Liver (tissue), 9 donors: ENCODE data around the gene MAP3K19. TPM values are rescaled to one million over a fixed set of nuclear protein-coding genes. Genes with fewer than 3 reads are reported as not detected.

Experiments
- DNase-seq: peaks from one replicate; pipeline ENCODE4 v3.0.0-alpha.2; 2017; ENCODE audit warnings: low spot score
- H3K27ac ChIP-seq, 2 donors: one replicate each; pipeline ENCODE4 v1.7.0; 2013; ENCODE audit warnings: inconsistent platforms in 2 of 2, low read length in 2 of 2, control low read depth in 1 of 2, low read depth in 1 of 2, mild to moderate bottlenecking in 1 of 2
- H3K27me3 ChIP-seq, 4 donors: one replicate each; pipeline versions ENCODE4 v1.6.1 to v1.7.0; 2013; ENCODE audit warnings: low read length in 3 of 4, inconsistent platforms in 1 of 4, mild to moderate bottlenecking in 1 of 4, moderate library complexity in 1 of 4; ENCODE audit not compliant: control insufficient read depth in 4 of 4, insufficient read depth in 4 of 4
- H3K36me3 ChIP-seq, 4 donors: one replicate each; pipeline versions ENCODE4 v1.6.1 to v1.7.0; 2013; ENCODE audit warnings: low read length in 3 of 4, mild to moderate bottlenecking in 3 of 4, low read depth in 1 of 4, moderate library complexity in 1 of 4; ENCODE audit not compliant: control insufficient read depth in 4 of 4, insufficient read depth in 3 of 4
- H3K4me1 ChIP-seq, 4 donors: one replicate each; pipeline versions ENCODE4 v1.6.1 to v1.7.0; 2013; ENCODE audit warnings: low read length in 3 of 4, mild to moderate bottlenecking in 3 of 4, moderate library complexity in 1 of 4; ENCODE audit not compliant: control insufficient read depth in 4 of 4, insufficient read depth in 4 of 4
- H3K4me3 ChIP-seq, 3 donors: one replicate each; pipeline versions ENCODE4 v1.6.1 to v1.7.0; 2013; ENCODE audit warnings: low read length in 3 of 3, control low read depth in 1 of 3, low read depth in 1 of 3, mild to moderate bottlenecking in 1 of 3
- H3K9ac ChIP-seq, 2 donors: one replicate each; pipeline ENCODE4 v1.7.0; 2013; ENCODE audit warnings: low read length in 2 of 2, mild to moderate bottlenecking in 2 of 2, moderate library complexity in 2 of 2, control low read depth in 1 of 2, low read depth in 1 of 2
- H3K9me3 ChIP-seq, 4 donors: one replicate each; pipeline versions ENCODE4 v1.6.1 to v1.7.0; 2013; ENCODE audit warnings: low read length in 3 of 4; ENCODE audit not compliant: control insufficient read depth in 4 of 4
- ATF3 ChIP-seq: IDR thresholded peaks from 2 replicates; pipeline ENCODE4 v1.6.1; 2016; ENCODE audit warnings: antibody characterized with exemption
- CTCF ChIP-seq: fragments of 150-350 bp; IDR thresholded peaks from 2 replicates; pipeline ENCODE4 v1.5.1; 2017; ENCODE audit warnings: improper control_type of control experiment, low read depth, low read length; ENCODE audit not compliant: missing input control
- EGR1 ChIP-seq, 2 donors: IDR thresholded peaks; 2 replicates each; pipeline ENCODE4 v1.6.1; 2016 to 2018; ENCODE audit warnings: antibody characterized with exemption in 2 of 2, low read depth in 2 of 2
- FOXA1 ChIP-seq: IDR thresholded peaks from 2 replicates; pipeline ENCODE4 v1.6.1; 2016; ENCODE audit warnings: antibody characterized with exemption
- GABPA ChIP-seq, 2 donors: IDR thresholded peaks in 1 of 2; conservative IDR thresholded peaks in 1 of 2; 2 replicates each; pipeline ENCODE4 v1.6.1; 2016; ENCODE audit warnings: antibody characterized with exemption in 2 of 2, mild to moderate bottlenecking in 1 of 2, moderate library complexity in 1 of 2
- HNF4A ChIP-seq, 2 donors: conservative IDR thresholded peaks; 2 replicates each; pipeline ENCODE4 v1.6.1; 2016; ENCODE audit warnings: antibody characterized with exemption in 2 of 2, mild to moderate bottlenecking in 2 of 2
- HNF4G ChIP-seq: IDR thresholded peaks from 2 replicates; pipeline ENCODE4 v1.6.1; 2016; ENCODE audit warnings: antibody characterized with exemption
- JUND ChIP-seq, 2 donors: IDR thresholded peaks; 2 replicates each; pipeline ENCODE4 v1.6.1; 2016; ENCODE audit warnings: antibody characterized with exemption in 2 of 2
- MAX ChIP-seq: IDR thresholded peaks from 2 replicates; pipeline ENCODE4 v1.6.1; 2016; ENCODE audit warnings: antibody characterized with exemption
- NR2F2 ChIP-seq: IDR thresholded peaks from 2 replicates; pipeline ENCODE4 v1.6.1; 2016; ENCODE audit warnings: antibody characterized with exemption
- RAD21 ChIP-seq, 2 donors: IDR thresholded peaks; 2 replicates each; pipeline ENCODE4 v1.6.1; 2016; ENCODE audit warnings: antibody characterized with exemption in 2 of 2, mild to moderate bottlenecking in 2 of 2
- RXRA ChIP-seq, 2 donors: IDR thresholded peaks; 2 replicates each; pipeline ENCODE4 v1.6.1; 2017 to 2018; ENCODE audit warnings: antibody characterized with exemption in 2 of 2, mild to moderate bottlenecking in 1 of 2
- SP1 ChIP-seq: IDR thresholded peaks from 2 replicates; pipeline ENCODE4 v1.6.1; 2018; ENCODE audit warnings: antibody characterized with exemption, mild to moderate bottlenecking
- TAF1 ChIP-seq: conservative IDR thresholded peaks from 2 replicates; pipeline ENCODE4 v1.6.1; 2016; ENCODE audit warnings: antibody characterized with exemption, mild to moderate bottlenecking
- YY1 ChIP-seq: IDR thresholded peaks from 2 replicates; pipeline ENCODE4 v1.6.1; 2016; ENCODE audit warnings: antibody characterized with exemption, mild to moderate bottlenecking
- ZBTB33 ChIP-seq: IDR thresholded peaks from 2 replicates; pipeline ENCODE4 v1.6.1; 2016; ENCODE audit warnings: antibody characterized with exemption
- whole genome bisulfite sequencing: extraction: QIAGEN DNeasy Blood & Tissue Kit; methylation state at CpG from one replicate; pipeline ENCODE4 v1.1.7; 2013; 5-methylcytosine and 5-hydroxymethylcytosine counted together
- polyA plus RNA-seq, 2 donors: library from polyadenylated mRNA; stranded (reverse) in 1 of 2; unstranded in 1 of 2; fragments of 200-250 nt in 1 of 2; fragments of >200 nt in 1 of 2; fragmentation: Nextera tagmentation in 1 of 2; extraction: Ambion mirVana in 1 of 2; gene quantifications; one replicate each; pipeline versions ENCODE4 v1.2.1 to v1.2.3, GENCODE V29; 2013 to 2015
- total RNA-seq, 2 donors: library from RNA; depleted of rRNA; stranded (reverse); fragments of >200 nt; gene quantifications; one replicate each; pipeline ENCODE4 v1.2.3, GENCODE V29; 2014
- donor health status: healthy.
- donor health status: healthy.
- donor health status: healthy.
- donor health status: healthy.
- donor health status: healthy.

MAP3K19 gene
- total and polyA plus RNA-seq, 4 donors: not detected

- H3K36me3 ChIP-seq: no peaks in the 10 kb centered on the region
- no peak for DNase-seq
- no peaks in the 10 kb centered on the region for H3K27me3 ChIP-seq
- H3K27ac ChIP-seq: no peak overlapping the region
- 87% methylated on average over 5 of the region's 5 CpGs for WGBS
- H3K9ac ChIP-seq: no peak overlapping the region
- no peak for TF ChIP-seq SP1
- TF ChIP-seq YY1: no peak
- no peak for TF ChIP-seq ZBTB33
- TF ChIP-seq RAD21 (IDR thresholded peaks at IDR 0.05): no peak
- no peak for TF ChIP-seq NR2F2
- TF ChIP-seq FOXA1: no peak
- TF ChIP-seq CTCF: no peak
- no peak for TF ChIP-seq EGR1 (IDR thresholded peaks at IDR 0.05; ENCODE audit: low read depth in 2 of 2)
- no peak for TF ChIP-seq HNF4G
- TF ChIP-seq JUND (IDR thresholded peaks at IDR 0.05): no peak
- TF ChIP-seq GABPA (IDR thresholded peaks at IDR 0.05 in 1 of 2, conservative IDR thresholded peaks at IDR 0.05 in 1 of 2): no peak
- no peak for TF ChIP-seq RXRA (IDR thresholded peaks at IDR 0.05)
- no peak for TF ChIP-seq ATF3
- TF ChIP-seq TAF1: no peak
- no peak for TF ChIP-seq HNF4A (conservative IDR thresholded peaks at IDR 0.05)
- TF ChIP-seq MAX: no peak
- no peaks in the 10 kb centered on the region for H3K9me3 ChIP-seq
- no peak overlapping the region for H3K4me3 ChIP-seq
- H3K4me1 ChIP-seq: no peaks in the 10 kb centered on the region
Measured at GRCh38 chr2:135023886-135024485, 23.3 kb downstream of the MAP3K19 start.

GRCh38 chr2:135022952-135023880 lies 24.0 kb downstream of the MAP3K19 start:
- TF ChIP-seq ATF3 (no peak), YY1 (no peak)
- Histone ChIP-seq H3K27me3 (no peaks in the 10 kb centered on the region), H3K27ac (no peak overlapping the region), H3K36me3 (no peaks in the 10 kb centered on the region), H3K9ac (no peak overlapping the region), H3K4me3 (no peak overlapping the region), H3K4me1 (no peaks in the 10 kb centered on the region), H3K9me3 (no peaks in the 10 kb centered on the region)
- WGBS: 82% methylated on average over 10 of the region's 10 CpGs
- no peak for DNase-seq
